HG03442 (cell line): Measurements from ENCODE around the gene PPCDC.

Experiments
- ATAC-seq: cut with Tn5 transposase; IDR thresholded peaks from one replicate; pipeline ENCODE4 v1.9.1; 2021; ENCODE audit warnings: mild to moderate bottlenecking, moderate library complexity; ENCODE audit not compliant: unreplicated experiment

Gene PPCDC, protein sequence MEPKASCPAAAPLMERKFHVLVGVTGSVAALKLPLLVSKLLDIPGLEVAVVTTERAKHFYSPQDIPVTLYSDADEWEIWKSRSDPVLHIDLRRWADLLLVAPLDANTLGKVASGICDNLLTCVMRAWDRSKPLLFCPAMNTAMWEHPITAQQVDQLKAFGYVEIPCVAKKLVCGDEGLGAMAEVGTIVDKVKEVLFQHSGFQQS

GRCh38 chr15:75023181-75023871, at the start of gene PPCDC:
PPCDC (plus strand) TSS chr15:75023590; CDS start chr15:75028319, 4,729 bp downstream.
- peak; percentile 94 for ATAC-seq

DNA sequence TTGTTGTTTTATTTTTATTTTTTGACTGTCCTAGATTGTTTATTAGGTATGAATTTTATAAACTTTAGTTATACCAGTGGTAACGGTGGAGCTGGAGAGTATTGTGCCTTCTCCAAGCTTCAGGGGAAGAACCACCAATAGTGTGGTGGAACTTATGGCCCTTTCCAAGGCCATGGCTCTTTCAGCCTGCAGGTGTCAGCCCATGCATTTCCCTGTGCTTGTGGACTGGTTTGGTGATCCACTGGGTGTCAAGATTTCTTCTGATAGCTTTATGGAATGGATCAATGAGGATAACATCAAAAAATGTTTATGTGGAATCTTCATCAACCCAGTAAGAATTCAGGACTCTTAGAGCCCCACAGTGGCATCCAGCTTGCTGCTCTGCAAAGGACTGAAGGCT, 47.2 kb upstream of the PPCDC start:
- ATAC-seq: no peak

DNA sequence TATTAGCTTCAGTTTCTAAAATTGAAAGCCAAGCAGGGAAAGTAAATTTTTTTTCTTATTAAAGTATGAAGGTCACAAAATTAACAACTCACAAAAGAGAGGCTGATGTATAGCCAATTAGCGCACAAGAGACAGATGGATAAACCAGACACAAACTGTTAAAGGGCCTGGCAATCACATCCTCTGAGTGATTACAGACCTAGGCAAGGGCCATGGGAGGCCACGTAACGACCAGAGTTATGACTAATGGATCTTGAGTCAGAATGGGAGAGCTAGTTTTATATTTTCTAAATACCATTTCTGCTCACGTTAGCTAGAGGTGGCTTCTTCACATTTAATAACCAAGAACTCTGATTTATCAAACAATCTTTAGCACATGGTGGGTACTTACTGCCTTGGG, 45.8 kb upstream of the PPCDC start:
- no peak for ATAC-seq

- ATAC-seq: no peak
Observed at GRCh38 chr15:74978077-74978476, 45.3 kb upstream of the PPCDC start.

- no peak for ATAC-seq
Observed at GRCh38 chr15:74978503-74978902, 44.9 kb upstream of the PPCDC start.

DNA sequence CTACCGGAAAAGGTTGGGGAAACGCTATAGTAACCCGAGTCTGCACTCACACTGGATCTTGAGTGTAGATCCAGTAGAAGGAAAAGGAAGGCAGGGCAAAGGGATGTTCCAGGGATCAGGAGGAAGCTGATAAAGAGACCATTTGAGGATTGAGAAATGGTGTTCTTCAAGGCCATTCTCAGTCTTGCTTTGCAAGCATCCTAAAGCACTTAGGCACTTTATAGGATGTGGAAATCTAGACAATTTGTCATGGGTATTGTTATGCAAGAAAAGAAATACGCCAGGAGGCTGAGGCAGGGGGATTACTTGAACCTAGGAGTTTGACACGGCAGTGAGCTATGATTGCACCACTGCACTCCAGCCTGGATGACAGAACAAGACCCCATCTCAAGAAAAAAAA, 41.2 kb upstream of the PPCDC start:
- ATAC-seq: no peak

- no peak for ATAC-seq
Observed at GRCh38 chr15:74983725-74984231, 39.6 kb upstream of the PPCDC start.

DNA sequence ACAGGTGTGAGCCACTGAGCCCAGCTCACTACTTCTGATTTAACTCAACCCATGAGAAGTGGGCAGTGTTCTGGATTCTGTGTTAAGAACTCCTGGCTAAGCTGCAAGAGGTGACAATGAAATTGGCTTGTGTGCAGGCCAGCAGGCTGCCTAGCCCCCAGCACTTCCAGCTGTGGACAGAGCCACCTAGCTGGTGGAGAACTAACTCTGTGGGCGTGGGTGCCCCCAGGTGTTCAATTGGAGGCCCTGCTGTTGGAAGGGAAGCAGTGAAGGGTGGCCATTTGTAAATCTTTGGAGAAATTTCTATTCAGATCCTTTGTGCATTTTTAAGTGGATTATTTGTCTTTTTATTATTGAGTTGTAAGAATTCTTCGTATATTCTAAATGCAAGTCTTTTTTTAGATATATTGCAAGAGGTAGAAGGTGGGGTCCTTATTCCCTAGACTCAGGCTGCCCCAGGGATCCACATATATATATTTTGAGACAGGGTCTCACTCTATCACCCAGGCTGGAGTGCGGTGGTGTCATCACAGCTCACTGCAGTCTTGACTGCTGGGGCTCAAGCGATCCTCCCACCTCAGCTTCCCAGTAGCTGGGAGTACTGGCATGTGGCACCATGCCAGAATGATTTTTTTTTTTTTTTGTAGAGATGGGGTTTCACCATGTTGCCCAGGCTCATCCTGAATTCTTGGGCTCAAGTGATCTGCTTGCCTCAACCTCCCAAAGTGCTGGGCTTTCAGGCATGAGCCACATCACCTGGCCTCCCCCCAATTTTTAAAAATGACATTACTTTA, 35.2 kb upstream of the PPCDC start:
- ATAC-seq: no peak

GRCh38 chr15:74989527-74989926, 33.9 kb upstream of the PPCDC start:
- ATAC-seq: no peak

- ATAC-seq: no peak
Observed at GRCh38 chr15:74992619-74993018, 30.8 kb upstream of the PPCDC start.

DNA sequence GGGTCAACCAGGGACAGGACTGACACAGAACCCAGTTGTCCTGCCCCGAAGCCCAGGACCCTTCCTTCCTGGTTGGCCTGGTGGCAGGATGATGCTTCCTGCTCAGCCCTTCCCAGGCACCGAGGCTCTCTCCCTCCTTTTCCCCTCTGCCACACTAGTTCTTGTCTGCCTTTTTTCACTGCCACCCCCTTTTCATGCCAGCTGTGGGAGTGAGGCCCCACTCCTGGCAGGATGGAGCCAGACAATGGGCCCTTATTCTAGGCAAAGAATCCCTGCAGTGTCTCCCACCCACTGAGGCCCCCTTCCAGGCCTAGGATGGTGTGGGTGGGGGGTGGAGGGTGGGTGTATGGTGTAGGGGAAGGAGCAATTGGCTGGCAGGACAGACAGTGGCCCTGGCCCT, 29.2 kb upstream of the PPCDC start:
- ATAC-seq: no peak

DNA sequence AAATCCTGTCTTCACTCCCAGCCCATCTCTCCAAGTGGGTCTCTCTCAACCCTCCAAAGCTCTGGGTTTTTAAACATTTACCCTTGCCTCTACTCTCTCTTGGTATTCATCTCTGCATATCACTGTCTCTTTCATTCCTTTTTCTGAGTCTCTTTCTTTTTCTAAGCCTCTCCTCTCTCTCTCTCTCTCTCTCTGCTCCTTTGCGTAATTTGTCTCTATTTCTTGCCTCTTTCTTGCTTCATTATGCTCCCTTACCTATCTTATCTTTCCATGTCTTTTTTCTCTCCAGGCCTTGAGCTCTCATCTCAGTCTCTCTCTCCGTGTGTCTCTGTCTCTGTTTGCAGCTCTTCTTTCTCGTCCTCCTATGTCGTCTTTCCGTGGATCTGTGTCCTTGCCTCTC, 28.7 kb upstream of the PPCDC start:
- ATAC-seq: no peak

- peak; percentile 54 for ATAC-seq
Observed at GRCh38 chr15:74995182-74995778, 28.1 kb upstream of the PPCDC start, which contains the start of gene SCAMP5. SCAMP5 (plus strand) TSS chr15:74995563; CDS start chr15:75011840, 16,277 bp downstream.

- ATAC-seq: no peak
Observed at GRCh38 chr15:74995779-74996765, 27.3 kb upstream of the PPCDC start.

DNA sequence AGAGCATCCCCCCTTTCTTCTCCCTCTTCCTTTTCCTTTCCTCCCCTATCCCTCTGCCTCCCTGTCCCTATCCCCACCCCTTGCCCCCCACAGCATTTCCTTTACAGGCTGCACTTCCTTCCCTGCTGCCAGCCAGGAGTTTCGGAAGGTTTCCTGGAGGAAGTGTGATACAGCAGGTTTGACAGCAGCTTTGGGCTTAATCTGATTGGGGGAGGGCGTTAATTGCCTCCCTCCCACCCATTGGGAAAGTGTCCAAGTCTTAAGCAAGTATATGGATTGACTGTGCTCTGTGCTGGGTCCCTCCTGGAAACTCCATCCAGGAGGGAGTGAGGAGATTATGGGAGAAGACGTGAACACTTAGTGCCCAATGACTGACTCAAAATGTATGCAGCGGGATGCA, 26.2 kb upstream of the PPCDC start:
- ATAC-seq: no peak

GRCh38 chr15:74997543-74997942, 25.8 kb upstream of the PPCDC start:
- no peak for ATAC-seq

- ATAC-seq: no peak
Observed at GRCh38 chr15:75001310-75001709, 22.1 kb upstream of the PPCDC start.

- no peak for ATAC-seq
Observed at GRCh38 chr15:75002398-75002797, 21.0 kb upstream of the PPCDC start.

DNA sequence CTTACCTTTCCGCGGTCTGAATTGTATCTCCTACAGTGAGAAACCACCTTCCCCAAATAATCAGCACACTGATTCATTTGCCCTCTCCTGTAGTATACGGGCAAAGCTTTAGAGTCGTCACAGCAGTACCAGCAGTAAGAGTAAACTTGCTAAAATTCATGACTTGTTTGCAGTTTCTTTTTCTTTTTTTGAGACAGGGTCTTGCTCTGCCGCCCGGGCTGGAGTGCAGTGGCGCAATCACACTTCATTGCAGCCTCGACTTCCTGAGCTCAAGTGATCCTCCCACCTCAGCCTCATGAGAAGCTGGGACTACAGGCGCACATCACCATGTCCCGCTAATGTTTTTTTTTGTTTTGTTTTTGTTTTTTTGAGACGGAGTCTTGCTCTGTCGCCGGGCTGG, 16.2 kb upstream of the PPCDC start:
- no peak for ATAC-seq

DNA sequence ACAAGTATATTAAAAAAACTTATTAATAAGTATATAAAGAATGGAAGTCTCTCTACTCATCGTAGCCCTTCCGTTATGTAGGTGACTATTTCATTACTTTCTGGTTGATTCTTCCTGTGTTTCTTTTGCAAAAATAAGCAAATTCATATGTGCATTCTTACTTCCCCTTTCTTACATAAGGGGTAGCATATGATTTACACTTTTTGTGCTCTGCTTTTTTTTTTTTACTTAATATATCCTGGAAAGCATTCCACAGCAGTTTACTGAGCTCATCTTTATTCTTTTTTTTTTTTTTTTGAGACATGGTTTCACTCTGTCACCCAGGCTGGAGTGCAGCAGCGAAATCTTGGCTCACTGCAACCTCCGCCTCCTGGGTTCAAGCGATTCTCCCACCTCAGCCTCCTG, 15.2 kb upstream of the PPCDC start:
- ATAC-seq: no peak
